Activated T-cell treated with anti-CD3 and anti-CD28 coated beads, Interleukin-2, amount 50 U/mL, for 1 hour (primary cell): ENCODE data around the gene KCNN3.

Source experiments
- DNase-seq: peaks from one replicate; pipeline ENCODE4 v3.0.0-alpha.2; 2020

KCNN3 gene

DNA sequence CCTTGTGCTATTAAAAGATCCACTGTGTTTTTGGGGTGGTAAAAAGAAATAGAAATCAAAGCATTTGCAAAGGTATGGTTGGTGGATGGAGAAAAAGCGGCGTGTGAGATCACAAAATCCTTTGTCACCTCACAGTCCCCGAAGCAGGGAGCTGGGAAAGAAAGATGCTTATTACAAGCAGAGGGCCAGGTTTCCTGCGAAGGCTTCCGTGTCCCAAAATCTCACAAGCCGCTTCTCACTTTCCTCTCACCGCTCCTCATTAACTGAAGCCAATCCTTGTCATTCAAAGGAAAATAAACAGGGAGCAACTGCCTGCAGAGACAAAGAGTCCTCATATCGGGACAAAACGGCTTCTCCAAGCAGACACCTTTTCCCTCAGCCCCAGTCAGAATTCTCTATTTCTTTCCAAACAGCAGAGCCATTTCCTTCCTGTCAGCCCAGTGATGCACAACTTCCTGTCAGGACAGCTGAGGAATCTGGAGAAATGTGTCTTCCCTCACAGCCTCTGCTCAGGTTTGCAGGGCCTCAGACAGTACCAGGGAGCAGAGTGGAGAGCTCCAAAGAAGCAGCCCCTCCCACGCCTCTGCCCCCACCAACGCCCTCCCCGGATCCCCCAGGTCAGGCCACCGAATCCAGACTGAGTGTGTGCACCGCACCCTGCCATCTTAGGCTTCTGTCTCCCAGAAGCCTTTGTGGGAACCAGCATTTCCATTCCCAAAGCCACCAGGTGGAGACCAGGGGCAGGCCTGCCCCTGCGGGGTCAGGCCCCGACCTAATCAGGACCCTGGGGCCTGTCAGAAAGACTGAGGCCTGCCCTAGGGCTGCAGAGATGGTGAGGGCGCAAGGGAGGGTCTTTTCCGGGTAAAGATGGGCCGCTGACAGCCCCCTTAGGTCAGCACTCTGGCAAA, 29.6 kb downstream of the KCNN3 start:
- no peak for DNase-seq

DNA sequence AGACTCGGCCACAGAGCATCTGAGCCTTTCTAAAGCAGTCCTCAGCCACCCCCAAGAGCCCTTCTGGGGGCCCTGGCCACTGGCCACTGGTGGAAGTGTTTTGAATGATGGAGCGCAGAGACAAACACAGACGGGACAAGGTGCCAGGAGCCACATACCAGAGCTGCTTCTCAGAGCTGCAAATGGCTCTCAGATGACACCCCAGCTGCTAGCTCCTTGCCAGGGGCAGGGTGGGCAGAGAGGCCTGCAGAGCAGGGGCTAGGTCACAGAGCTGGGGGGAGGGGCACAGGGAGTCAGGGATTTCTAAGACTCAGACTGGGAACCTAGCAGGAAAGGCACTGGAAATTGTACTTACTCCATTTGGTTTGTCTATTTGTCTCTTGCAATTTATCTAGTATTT, 30.4 kb downstream of the KCNN3 start:
- no peak for DNase-seq

DNA sequence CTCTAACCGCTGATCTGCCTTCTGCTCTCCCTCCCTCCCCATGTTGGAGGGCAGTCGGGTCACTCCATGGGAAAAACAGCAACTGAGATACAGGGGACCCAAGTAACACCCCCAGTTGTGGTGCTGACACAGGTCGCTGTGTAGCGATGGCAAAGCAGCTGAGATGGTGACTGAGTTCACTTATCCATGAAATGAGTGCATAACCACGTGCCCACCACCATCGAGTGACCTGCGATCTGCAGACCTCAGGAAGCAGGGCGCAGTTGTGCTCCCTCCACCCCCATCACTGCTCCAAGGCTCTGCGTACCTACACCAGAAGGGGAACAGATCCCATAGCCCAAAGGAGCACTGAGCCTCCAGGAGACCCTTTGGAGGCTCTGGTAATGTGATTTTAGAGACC, 31.1 kb downstream of the KCNN3 start:
- DNase-seq, result no peak

DNA sequence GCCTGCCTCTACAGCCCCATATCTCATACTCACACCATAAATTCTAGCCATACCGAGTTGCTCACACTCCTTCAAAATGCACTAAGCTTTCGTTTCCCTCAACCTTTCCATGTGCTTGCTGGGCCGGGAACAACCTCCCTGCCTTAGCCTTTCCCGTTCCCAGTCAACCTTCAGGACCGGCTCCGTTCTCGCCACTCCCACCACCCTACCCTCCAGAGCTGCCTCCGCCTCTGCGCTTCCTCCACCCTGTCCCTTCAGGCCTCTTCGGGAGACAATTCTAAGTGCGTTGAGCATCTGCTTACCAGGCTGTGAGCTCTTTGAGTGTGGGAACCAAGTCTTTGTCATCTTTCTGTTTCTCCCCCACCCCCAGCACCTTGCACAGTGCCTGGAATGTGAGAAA, 31.6 kb downstream of the KCNN3 start:
- no peak for DNase-seq

DNA sequence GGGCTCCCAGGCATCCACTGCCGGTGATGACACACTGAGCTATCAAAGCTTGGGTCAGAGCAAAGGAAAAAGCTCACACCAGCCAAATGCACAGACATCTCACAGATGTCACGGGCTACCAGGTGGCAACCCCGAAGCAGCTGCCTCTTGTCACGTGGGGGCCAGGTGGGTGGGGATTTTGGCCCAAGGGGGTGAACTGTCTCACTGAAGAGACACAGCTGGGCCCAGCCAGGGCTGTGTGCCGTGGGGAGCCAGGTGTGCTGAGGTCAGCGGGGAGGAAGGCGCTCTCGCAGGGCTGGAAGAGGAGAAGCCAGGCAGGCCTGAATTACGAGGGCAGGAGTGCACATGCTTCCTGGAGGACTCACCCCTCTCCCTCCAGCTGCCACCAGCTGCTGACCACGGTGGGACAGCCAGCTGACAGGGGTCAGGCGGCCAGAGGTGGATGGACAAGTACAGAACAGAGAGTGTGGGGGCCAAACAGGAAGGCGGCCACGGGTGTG, 32.4 kb downstream of the KCNN3 start:
- DNase-seq, result no peak

DNA sequence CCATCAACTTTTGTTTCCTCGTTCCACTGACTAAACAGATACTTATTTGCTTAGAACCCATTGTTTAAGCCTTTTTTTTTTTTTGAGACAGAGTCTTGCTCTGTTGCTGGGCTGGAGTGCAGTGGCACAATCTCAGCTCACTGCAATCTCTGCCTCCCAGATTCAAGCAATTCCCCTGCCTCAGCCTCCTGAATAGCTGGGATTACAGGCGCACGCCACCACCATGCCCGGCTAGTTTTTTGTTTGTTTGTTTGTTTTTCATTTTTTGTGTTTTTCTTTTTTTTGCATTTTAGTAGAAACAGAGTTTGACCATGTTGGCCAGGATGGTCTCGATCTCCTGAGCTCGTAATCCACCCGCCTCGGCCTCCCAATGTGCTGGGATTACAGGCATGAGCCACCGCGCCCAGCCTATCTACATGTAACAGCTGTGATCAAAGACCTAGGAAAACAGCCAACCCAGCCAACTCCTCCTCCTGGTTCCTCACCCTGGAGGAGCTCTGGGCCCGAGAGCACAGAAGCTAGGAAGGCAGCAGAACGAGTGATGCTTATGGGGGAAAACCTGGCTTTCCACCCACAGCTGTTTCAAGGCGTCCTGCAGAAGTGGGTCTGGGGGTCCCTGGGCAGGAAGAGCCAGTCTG, 32.9 kb downstream of the KCNN3 start:
- no peak for DNase-seq

DNA sequence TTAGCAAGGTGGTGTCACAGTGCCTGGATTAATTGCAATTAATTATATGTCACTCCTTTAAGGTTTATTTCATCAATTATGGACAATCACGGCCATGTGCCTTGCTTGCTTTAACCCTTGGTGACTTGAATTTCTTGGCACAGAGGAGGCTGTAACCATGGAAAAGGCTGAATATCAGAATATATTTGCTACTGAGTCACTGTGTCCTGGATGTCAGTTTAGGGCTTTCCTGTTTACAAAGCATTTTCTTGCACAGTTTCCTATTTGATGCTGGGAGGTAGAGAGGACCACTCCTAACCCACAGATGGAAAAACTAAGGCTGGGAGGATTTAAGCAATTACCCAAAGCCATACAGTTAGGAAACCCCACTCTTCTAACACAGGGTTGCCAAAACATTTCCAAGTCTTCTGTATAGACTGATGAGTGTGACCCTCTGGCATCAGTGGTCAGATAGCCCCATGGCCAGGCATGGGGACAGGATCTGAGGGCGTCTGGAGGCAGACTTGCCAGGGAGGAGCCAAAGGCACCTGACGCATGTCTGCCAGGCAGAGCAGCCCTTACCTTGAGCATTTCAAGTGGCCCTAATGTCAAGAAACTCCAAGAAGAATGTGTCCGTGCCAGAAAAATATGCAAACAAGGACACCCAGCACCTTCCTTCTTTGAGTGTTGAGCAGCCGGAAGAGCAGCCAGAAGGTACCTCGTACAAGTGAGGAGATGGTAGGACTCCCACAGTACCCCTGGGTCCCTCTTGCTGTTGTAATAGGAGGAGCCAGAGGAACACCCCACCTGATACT, 34.4 kb downstream of the KCNN3 start:
- DNase-seq, result no peak

DNA sequence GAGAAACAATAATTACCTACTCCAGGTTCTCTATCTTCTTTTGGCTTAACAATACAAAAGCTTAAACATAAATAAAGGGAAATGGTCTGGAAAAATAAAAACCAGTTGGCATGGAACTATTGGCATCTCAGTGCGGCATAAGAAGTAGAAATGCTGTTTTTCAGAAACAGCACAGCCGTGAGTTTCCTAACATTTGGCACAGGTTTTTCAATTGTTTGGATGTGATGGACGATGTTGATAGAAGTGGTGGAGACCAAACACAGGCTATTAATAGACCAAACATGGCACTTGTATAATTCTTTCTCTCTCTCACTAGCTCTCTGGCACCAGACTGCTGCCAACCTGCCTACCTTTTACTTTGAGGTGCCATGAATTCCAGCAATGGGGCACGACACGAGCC, 36.2 kb downstream of the KCNN3 start:
- no peak for DNase-seq

DNA sequence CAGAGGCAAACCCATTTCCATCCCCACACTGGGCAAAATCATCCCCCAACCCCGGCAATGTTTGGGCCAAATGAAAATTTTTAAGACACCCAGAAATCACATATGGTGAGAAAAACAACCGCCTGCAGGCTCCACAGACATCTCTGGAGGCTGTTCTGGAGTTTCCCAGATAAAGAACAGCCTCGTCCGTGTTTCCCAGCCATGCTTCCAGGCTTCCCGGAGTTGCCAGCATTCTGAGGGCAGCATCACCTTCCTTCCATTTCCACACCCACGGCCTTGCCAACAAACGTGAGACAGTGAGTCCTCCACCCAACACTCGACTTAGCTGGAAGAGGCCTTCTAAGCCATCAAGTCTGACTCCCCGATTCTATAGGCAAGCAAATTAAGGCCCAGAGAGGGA, 36.9 kb downstream of the KCNN3 start:
- DNase-seq, result no peak

DNA sequence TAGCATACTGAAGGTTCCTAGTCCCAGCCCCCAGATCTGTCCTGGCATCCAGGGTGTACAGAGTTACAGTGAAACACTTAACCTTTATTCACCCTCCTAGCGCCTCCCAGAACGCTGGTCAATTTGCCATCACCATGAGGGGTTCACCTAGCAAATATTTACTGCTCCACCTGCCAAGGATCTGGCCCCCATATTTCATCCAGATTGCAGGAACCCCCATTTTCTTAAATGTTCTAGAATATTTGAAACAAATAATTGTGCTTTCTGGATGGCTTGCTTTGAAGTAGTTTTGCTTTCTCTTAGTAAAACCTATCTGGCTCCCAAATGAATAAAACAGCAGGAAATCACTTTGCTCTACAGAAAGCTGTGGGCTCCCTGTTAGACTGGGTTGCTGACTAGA, 37.7 kb downstream of the KCNN3 start:
- DNase-seq, result no peak

DNA sequence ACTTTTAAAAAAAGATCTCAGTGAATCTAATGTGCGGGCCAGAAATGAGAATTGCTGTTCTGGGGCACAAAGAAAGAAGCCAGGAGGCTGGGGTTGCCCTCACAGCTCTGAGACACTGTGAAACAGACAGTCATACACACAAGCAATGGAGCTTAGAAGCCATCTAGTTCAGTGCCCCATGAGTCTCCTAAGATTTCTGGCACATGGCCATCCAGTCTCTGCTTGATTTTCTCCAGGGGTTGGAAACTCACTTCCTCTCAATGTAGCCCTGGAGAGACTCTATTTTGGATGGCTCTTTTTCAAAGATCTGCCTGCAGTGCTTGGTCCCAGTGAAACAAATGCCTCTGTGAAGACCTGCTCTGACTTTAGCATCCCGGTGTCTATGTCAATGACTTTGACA, 38.6 kb downstream of the KCNN3 start:
- DNase-seq, result no peak

DNA sequence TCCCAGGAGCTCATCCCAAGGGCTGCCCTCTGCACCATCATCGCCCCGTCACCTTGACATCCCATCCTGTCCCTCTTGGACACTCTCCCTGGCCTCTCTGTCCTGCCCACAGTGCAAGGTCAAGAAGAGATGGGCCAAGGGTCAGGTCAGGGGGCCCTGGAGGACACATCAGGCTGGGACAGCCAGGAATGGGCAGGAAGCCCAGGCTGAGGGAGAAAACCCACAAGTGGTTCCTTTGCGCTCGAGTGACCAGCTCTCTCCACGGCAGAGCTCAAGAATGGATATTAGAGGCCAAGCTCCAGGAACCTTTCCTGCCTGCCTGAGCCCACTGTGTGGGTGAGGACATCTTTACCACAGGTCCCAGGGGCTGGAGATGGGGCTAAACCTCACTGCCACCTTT, 41.0 kb downstream of the KCNN3 start:
- DNase-seq, result no peak

DNA sequence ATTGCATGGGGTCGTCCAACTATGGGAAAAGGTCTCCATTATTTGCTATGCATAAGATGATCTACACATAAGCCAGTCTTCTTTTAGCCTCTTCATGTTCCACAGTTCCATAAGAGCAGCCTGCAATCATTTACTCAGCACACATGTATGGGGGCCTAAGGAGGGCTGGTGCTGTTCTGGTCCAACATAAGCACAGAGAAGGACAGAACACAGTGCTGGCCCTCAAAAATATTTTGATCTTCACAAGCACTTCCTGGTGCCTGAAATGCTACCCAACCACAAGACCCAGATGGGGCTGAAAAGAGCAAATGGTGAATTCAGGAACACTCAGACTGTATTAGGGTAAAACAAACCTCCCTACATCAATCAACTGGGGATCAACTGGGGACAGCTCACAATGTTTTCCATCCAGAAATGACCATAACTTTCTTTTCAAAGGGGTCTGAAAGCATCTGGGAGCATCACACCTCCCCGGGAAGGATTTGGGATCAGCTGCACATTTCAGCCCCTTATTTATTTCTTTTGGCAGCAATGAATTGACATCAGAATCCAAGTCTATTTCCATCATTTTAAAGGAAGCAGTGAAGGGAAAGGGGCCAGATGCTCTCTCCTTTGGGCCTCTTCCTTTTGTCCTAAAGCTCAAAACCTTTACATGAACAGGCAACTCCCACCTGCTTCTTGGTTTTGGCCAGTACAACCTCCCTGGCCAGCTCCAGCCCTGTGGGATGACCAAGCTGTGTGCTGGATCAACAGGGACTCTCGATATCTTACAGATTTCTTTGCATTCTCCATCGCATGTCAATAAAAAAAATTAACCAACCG, 45.7 kb downstream of the KCNN3 start:
- DNase-seq, result no peak

DNA sequence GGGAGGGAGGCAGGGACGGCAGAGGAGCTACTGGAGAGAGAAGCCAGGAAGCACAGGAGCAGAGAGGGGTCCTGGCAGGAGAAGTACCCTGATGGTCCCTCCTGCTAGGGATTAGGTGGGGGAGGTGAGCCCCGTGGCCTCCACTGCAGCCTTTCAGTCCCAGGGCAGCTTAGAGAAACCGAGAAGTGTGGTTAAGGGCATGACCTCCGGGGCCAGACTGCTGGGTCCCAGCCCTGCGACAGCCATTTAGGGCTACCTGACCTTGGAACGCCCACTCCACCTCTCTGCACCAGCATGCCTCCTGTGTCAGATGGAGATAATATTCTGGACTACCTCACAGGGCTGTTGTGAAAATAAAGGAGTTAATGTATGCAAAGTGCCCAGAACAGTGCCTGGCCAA, 47.4 kb downstream of the KCNN3 start:
- DNase-seq, result no peak

DNA sequence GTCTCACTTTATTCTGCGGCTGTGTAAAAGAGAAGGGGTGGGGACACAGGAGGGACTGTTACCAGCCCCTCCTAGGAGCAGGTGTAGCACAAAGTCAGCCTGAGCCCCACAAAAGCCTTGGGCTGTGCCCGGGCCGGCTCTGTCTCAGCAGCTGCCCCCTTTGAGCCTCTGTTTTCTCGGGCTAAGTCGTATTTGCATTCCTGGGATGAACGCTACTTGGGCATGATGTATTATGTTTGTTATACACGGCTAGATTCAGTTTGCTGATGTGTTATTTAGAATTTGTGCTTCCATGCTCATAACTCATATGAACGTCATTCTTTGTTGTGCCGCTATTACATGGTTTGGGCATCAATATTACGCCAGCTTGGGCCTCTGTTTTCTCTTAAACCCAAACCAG, 47.8 kb downstream of the KCNN3 start:
- no peak for DNase-seq

DNA sequence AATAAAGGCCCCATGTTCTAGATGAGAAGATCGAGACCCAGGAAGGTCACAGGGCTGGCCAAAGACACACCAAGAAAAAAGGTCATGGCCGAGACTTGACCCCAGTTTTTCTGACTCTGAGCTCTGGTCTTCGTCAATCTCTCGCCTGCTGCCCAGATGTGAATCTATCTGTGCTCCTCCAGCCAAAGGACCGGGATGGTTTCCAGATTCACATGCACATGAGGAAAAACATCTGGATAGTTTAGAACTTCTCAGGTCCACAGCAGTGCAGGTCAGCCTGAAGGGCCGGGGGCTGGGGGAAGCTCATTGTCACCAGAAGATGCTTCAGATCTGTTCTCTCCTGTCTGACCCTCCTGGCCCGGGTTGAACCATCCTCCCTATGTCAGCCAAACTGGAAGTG, 49.0 kb downstream of the KCNN3 start:
- DNase-seq, result no peak

DNA sequence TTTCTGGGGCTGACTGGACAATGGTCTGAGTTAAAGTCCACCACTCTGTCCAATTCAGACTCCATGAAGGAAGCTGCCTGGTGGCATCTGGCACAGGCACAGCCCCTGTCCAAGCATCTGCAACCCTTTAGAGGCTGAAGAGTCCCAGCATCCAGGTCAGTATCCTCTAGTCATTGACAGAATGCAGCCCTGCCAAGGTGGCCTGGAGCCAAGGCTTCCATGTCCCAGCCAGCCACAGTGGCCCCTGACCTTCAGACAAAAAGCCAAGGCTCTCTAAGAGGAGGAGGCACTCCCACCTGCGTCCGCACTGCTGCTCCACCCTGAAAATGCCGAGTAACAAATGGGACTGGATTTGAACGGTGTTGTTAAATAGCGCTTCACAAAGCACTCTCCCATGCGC, 49.4 kb downstream of the KCNN3 start:
- no peak for DNase-seq

DNA sequence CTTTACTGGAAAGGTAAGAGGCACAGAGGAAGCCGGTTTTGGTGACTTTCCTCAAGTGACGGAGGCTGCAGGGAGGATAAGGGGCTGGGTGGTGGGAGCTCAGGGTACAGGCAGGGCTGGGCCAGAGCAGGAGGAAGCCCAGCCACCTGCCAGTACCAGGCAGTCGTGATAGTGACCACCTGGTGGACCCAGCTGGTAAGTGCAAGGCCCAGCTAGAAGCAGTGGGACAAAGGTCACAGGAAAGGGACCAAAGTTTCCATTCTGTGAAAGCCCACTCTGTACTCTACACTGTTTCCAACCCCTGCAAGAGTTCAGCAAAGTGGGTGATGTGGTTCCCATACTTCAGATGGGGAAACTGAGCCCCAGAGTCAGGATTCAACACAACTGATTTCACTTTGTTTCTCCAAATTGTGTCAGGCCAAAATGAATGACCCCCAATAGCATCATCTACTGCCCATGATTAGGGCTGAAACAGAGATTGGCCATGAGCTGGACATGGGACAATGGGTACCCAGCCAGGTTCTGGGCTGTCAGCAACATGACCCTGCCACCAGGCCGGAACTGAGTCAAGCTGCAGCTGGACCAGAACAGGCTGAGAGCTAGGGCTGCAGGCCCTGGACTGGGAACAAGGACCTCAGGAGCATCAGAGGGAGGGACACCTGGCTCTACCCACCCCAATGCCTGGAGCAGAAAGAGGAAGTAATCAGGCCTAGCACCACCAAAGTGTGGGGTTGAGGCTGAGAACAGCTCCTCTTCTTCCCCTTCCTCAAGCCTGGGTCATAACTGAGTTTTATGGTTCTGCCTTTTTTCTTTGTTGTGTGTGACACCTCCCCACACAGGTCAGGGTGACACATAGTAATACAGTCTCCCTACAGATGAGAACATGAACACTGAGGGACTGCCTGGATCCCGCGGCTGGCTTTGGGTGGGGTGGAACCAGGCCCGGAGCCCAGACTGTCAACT, 50.2 kb downstream of the KCNN3 start:
- DNase-seq, result peak; percentile 28

DNA sequence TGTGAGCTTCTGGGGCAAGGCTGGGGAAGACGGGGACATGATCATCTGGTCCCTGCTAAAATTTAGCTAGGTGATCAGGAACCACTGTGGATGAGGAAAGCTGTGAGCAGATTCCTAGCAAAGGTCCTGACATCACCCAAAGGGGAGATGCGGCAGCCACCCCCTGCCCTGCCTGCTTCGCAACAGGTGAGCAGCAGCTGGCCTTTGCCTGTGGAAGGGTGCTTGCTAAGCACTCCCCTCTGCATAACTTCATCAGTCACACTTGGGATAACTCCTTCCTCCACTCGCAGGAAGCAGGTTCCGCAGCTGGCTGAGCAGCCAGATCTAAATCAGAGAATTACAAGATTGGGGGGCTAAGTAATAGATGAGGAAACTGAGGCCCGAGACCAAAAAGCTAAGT, 51.2 kb downstream of the KCNN3 start:
- no peak for DNase-seq

DNA sequence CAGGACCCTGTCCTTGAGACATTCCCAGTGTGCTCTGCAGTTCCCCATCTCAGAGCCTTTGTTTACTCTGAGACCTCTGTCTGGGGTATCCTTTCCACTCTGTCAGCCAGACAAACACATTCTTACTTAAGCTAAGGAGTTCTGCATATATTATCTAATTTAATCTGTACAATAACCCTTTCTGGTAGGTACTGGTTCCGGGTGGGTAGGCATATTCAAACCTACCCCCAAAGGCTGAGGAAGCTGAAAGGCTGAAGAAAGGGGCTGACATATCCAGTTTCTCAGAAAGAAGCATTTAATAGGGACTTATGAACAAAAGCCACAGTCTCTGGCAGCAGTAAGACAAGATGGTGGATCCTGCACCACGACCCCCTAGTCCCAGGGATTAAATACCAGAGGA, 53.1 kb downstream of the KCNN3 start:
- no peak for DNase-seq

DNA sequence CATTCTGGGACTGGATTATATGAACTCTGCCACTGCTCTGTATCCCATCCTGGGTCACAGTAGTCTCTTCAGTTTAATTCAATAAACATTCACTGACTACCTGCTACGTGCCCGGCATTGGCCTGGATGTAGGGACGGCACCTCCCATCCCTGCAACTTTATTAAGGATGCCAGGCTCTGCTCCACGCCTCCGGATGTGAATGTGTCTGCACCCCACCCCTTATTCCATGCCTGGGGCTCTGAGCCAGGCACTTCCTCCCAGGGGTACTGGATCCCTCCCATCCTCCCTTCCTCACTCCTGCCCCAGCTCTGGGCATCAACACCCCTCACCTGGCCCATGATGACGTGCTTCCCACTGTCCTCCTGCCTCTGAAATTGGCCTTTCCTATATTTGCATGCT, 53.7 kb downstream of the KCNN3 start:
- no peak for DNase-seq
